GM12864 (cell line): ENCODE data around the gene ASMTL.
A peak's percentile ranks its signal among the peaks of the same experiment; 100 is the strongest.

Experiments
- DNase-seq: peaks from one replicate; pipeline ENCODE4 v3.0.0-alpha.2; 2011; ENCODE audit warnings: low read depth
- H3K4me3 ChIP-seq: 2 replicates; pipeline ENCODE4 v1.5.1; 2011; ENCODE audit warnings: mild to moderate bottlenecking, low read depth, low read length, control low read depth
- TF ChIP-seq, protein P1 (sequence below): IDR thresholded peaks from 2 replicates; pipeline ENCODE4 v1.5.1; 2011; ENCODE audit warnings: low read depth, mild to moderate bottlenecking, moderate library complexity, low read length, control low read depth, inconsistent platforms; ENCODE audit errors: missing control alignments

The ASMTL gene

GRCh38 chrX:1452516-1453394, at the start of gene ASMTL:
ASMTL (minus strand) TSS chrX:1452909; CDS start chrX:1452840, 69 bp downstream.
- peak within 1 kb of the TSS; percentile 79 for H3K4me3 ChIP-seq
- DNase-seq, result peak; percentile 90
- TF ChIP-seq, protein P1, sequence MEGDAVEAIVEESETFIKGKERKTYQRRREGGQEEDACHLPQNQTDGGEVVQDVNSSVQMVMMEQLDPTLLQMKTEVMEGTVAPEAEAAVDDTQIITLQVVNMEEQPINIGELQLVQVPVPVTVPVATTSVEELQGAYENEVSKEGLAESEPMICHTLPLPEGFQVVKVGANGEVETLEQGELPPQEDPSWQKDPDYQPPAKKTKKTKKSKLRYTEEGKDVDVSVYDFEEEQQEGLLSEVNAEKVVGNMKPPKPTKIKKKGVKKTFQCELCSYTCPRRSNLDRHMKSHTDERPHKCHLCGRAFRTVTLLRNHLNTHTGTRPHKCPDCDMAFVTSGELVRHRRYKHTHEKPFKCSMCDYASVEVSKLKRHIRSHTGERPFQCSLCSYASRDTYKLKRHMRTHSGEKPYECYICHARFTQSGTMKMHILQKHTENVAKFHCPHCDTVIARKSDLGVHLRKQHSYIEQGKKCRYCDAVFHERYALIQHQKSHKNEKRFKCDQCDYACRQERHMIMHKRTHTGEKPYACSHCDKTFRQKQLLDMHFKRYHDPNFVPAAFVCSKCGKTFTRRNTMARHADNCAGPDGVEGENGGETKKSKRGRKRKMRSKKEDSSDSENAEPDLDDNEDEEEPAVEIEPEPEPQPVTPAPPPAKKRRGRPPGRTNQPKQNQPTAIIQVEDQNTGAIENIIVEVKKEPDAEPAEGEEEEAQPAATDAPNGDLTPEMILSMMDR, result no peak

DNA sequence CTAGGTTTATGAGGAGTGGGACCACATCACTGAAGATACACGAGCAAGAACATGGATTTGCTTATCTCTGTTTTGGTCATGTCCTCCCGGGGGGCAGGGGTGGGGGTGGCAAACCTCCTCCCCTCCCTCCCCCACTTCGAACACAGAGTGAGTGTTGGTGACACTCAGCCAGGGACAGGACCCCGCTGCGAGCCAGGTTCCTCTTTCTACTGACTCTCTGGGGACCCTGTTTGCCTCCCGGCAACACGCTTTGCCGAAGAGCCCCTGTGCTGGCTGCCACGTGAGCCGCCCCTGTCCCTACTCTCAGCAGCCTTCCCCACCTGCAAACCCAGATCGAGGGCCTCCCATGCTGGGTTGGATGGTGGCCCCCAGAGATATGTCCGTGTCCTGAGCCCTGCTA, 49.5 kb upstream of the ASMTL start:
- DNase-seq, result no peak
- TF ChIP-seq, protein P1, result no peak
- no peak overlapping the region for H3K4me3 ChIP-seq

- peak; percentile 94 for DNase-seq
- TF ChIP-seq, protein P1, result no peak
- no peak overlapping the region for H3K4me3 ChIP-seq
Measured at GRCh38 chrX:1500701-1501624, 48.3 kb upstream of the ASMTL start.

DNA sequence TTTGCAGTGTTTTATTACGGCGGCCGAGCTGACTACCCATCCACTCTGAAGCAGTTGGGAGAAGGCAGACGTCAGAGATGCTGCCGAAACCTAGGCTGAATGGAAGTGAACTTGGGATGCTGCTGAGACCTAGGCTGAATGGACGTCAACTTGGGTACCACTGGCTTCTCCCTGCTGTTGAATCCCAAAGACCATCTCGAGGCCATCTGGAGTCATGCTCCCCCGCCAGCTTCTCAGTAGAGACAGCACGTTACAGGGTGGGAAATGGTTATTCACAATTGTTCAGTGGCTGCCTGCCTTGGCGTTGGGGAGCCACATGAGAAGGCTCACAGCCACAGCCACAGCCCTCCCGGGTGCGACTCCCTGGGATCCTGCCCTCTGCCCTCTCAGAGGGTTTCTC, 43.4 kb upstream of the ASMTL start:
- H3K4me3 ChIP-seq, result no peak overlapping the region
- TF ChIP-seq, protein P1, result no peak
- no peak for DNase-seq

GRCh38 chrX:1493877-1494510, 41.3 kb upstream of the ASMTL start:
- peak overlapping the region; percentile 51 for H3K4me3 ChIP-seq
- TF ChIP-seq, protein P1, result no peak
- no peak for DNase-seq

DNA sequence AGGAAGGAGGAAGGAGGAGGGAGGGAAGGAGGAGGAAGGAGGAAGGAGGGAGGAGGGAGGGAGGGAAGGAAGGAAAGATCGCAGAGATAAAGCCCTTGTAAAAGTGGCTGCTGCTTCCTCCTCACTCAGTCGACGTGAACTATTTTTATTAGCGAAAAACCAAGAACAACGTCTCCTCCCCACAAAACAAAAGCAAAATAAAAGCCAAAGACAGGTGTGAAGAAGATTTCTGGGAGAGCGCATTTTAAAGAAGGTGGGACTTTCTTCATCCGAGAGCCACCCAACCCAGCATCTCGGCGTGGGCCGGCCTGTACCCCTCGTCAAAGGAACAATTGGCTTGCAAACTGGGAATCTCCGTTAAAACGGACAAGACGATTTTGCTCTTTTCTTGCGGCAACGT, 40.7 kb upstream of the ASMTL start:
- DNase-seq, result no peak
- H3K4me3 ChIP-seq, result peak overlapping the region; percentile 51
- TF ChIP-seq, protein P1, result no peak
